ENCODE measurements around the gene DUSP3.

- TF ChIP-seq CTCF (IDR thresholded peaks at IDR 0.05) = no peak
- TF ChIP-seq ZFX (IDR thresholded peaks at IDR 0.05; ENCODE audit: borderline replicate concordance) = no peak
These were observed 4.3 kb upstream of the DUSP3 start for GRCh38 chr17:43782913-43783680.

Data from 22Rv1 (cell line).